ENCODE results near the gene PFDN4.

The PFDN4 gene

DNA sequence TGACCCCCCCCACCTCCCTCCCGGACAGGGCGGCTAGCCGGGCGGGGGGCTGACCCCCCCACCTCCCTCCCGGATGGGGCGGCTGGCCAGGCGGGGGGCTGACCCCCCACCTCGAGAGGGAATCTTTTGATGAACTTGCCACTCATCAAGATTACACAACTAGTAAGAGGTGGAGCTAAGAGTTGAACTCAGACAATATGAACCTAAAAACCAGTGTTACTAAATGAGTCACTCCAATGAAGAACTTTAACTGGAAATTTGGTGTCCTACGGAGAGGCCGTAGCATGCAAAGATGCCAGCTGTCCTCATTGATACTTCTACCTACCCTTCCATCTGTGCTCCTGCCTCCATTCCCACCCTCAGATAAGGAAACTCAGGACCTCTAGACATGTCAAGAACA is 42.8 kb downstream of the PFDN4 start (continued):
- TF ChIP-seq ISL1 (CRISPR knock-in tag; IDR thresholded peaks at IDR 0.05), result no peak
- no peak for TF ChIP-seq OSR1 (CRISPR knock-in tag; IDR thresholded peaks at IDR 0.05)
- TF ChIP-seq RARB (CRISPR knock-in tag; IDR thresholded peaks at IDR 0.05), result no peak
- TF ChIP-seq CSRNP3 (CRISPR knock-in tag; IDR thresholded peaks at IDR 0.05), result no peak
- TF ChIP-seq TOX (CRISPR knock-in tag; IDR thresholded peaks at IDR 0.05; ENCODE audit: borderline replicate concordance), result no peak
- TF ChIP-seq ZNF70 (CRISPR knock-in tag; IDR thresholded peaks at IDR 0.05), result no peak
- TF ChIP-seq BACH2 (CRISPR knock-in tag; IDR thresholded peaks at IDR 0.05; ENCODE audit: borderline replicate concordance), result no peak
- no peak for TF ChIP-seq ZFP3 (CRISPR knock-in tag; IDR thresholded peaks at IDR 0.05)
- TF ChIP-seq POU6F1 (CRISPR knock-in tag; IDR thresholded peaks at IDR 0.05; ENCODE audit: borderline replicate concordance, low read depth), result no peak

DNA sequence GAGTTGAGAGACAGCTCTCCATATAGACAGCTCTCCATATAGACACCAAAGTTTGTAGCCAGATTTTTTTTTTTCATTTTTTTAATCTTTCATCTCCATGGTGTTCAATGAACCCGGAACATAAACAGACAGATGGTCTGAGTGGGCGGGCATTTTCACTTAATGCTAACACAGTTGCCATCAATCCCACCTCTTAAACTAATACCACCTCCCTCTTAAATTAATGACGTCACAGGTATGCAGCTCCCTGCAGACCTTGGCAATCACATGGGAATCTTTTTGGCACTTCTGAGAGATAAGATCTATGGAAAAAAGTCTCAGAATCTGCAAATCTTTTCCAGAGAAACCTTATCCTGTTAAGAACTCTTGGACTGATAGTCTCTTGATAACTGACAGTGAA is 43.2 kb downstream of the PFDN4 start:
- TF ChIP-seq, protein P1, sequence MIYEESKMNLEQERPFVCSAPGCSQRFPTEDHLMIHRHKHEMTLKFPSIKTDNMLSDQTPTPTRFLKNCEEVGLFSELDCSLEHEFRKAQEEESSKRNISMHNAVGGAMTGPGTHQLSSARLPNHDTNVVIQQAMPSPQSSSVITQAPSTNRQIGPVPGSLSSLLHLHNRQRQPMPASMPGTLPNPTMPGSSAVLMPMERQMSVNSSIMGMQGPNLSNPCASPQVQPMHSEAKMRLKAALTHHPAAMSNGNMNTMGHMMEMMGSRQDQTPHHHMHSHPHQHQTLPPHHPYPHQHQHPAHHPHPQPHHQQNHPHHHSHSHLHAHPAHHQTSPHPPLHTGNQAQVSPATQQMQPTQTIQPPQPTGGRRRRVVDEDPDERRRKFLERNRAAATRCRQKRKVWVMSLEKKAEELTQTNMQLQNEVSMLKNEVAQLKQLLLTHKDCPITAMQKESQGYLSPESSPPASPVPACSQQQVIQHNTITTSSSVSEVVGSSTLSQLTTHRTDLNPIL (CRISPR knock-in tag; IDR thresholded peaks at IDR 0.05; ENCODE audit: low read depth), result no peak
- TF ChIP-seq PPARA (CRISPR knock-in tag; IDR thresholded peaks at IDR 0.05; ENCODE audit: borderline replicate concordance), result no peak
- TF ChIP-seq TSHZ2 (CRISPR knock-in tag; IDR thresholded peaks at IDR 0.05), result no peak
- TF ChIP-seq TCF4 (CRISPR knock-in tag; IDR thresholded peaks at IDR 0.05; ENCODE audit: borderline replicate concordance), result no peak
- TF ChIP-seq ESRRG (CRISPR knock-in tag; IDR thresholded peaks at IDR 0.05), result no peak
- TF ChIP-seq OSR1 (CRISPR knock-in tag; IDR thresholded peaks at IDR 0.05), result no peak
- no peak for TF ChIP-seq ZNF70 (CRISPR knock-in tag; IDR thresholded peaks at IDR 0.05)
- TF ChIP-seq TOX (CRISPR knock-in tag; IDR thresholded peaks at IDR 0.05; ENCODE audit: borderline replicate concordance), result no peak
- TF ChIP-seq ZFP30 (CRISPR knock-in tag; IDR thresholded peaks at IDR 0.05), result no peak
- no peak for TF ChIP-seq ZC3H10 (CRISPR knock-in tag; IDR thresholded peaks at IDR 0.05)
- TF ChIP-seq POU6F1 (CRISPR knock-in tag; IDR thresholded peaks at IDR 0.05; ENCODE audit: borderline replicate concordance, low read depth), result no peak
- TF ChIP-seq PATZ1 (CRISPR knock-in tag; IDR thresholded peaks at IDR 0.05; ENCODE audit: borderline replicate concordance), result no peak
- no peak for TF ChIP-seq ARNTL (CRISPR knock-in tag; IDR thresholded peaks at IDR 0.05; ENCODE audit: borderline replicate concordance, low read depth)
- no peak for TF ChIP-seq ISL1 (CRISPR knock-in tag; IDR thresholded peaks at IDR 0.05)
- no peak for TF ChIP-seq CSDC2 (CRISPR knock-in tag; IDR thresholded peaks at IDR 0.05)
- TF ChIP-seq ZFP3 (CRISPR knock-in tag; IDR thresholded peaks at IDR 0.05), result no peak
- TF ChIP-seq CSRNP3 (CRISPR knock-in tag; IDR thresholded peaks at IDR 0.05), result no peak
- ATAC-seq, result no peak

Data from SK-N-SH treated with all-trans-retinoic acid at 6 μM for 48 hours (cell line).